Activated naive CD8-positive, alpha-beta T cell treated with anti-CD3 and anti-CD28 coated beads, Interleukin-2, amount 10 ng/mL, durations not matched to agents 7 days and 5 days (primary cell): ENCODE measurements around the gene PRKCZ. TPM values are rescaled to one million over a fixed set of nuclear protein-coding genes. Genes with fewer than 3 reads are reported as not detected.

Source experiments
- ATAC-seq: fragments of 150-1000 bp; cut with Tn5 transposase; one replicate; pipeline ENCODE4 v1.10.0; 2021; ENCODE audit warnings: low read depth, moderate library complexity
- POLR2A ChIA-PET: fragments of 350-600 bp; sonication (Branson Sonifier 250); formaldehyde crosslinking; loops from one replicate; lab custom pipeline; 2021; ENCODE audit warnings: antibody characterized with exemption; lab: Charles Lee
- DNase-seq: peaks from one replicate; pipeline ENCODE4 v3.0.0; 2021
- H3K27ac Mint-ChIP-seq: one replicate; pipeline ENCODE4 v1.8.0; 2022; ENCODE audit warnings: mild to moderate bottlenecking, mixed read lengths
- H3K27me3 Mint-ChIP-seq: one replicate; pipeline ENCODE4 v1.8.0; 2022; ENCODE audit warnings: mild to moderate bottlenecking, moderate library complexity, mixed read lengths
- H3K36me3 Mint-ChIP-seq: one replicate; pipeline ENCODE4 v1.8.0; 2021; ENCODE audit warnings: mild to moderate bottlenecking, mixed read lengths
- H3K4me1 Mint-ChIP-seq: one replicate; pipeline ENCODE4 v1.8.0; 2021; ENCODE audit warnings: mixed read lengths
- H3K4me3 Mint-ChIP-seq: one replicate; pipeline ENCODE4 v1.8.0; 2022; ENCODE audit warnings: mild to moderate bottlenecking, moderate library complexity, mixed read lengths
- H3K9me3 Mint-ChIP-seq: one replicate; pipeline ENCODE4 v1.8.0; 2021; ENCODE audit warnings: mixed read lengths
- total RNA-seq, 2 experiments: library from RNA; stranded (reverse); gene quantifications; one replicate each; pipeline ENCODE4 v1.2.3, GENCODE V29; 2021

Gene PRKCZ
- total RNA-seq, 2 experiments from 2014 or later, result 24.3 to 24.4 TPM

DNA sequence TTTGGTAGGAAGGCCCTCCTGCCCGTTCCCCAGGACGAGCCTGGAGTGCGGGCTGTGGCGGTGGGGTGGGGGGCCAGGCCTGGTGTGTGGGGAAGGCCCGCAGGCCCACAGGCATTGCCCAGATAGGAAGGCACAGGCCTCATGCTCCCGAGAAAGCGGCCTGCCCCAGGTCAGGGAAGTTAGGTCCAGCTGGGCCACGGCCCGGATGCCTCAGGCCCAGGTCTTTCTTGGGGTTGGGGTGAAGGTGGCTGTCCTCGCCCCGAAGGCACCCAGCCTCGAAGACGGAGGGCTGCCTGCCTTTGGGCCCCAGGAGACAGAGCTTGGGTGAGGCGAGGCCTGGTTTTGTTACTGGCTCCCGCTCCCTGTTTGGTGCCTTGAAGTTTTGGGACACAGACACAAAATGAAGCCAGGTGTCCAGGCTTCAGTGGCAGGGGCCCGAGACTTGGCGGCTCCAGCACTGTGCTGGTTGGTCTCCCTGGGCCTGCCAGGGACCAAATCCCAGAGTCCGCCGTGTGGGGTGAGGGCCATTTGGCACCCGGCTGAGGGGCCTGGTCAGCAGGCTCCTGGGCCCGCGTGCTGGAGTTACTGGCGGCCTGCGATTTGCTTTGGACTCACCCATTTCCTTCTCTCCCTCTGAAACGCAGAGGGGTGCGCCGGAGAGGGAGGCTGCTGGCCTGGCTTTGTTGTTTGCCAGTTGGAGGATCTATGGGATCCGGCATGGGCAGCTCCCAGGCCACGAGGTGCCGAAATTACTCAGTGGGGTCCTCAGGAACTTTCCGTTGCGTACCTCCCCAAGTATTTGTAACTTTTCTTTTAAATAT, 179.9 kb downstream of the PRKCZ start:
- peaks cover 3% of the 10 kb centered on the region for H3K36me3 Mint-ChIP-seq
- peak overlapping the region; percentile 95 for H3K27ac Mint-ChIP-seq
- H3K9me3 Mint-ChIP-seq, result no peaks in the 10 kb centered on the region
- peaks cover 3% of the 10 kb centered on the region for H3K27me3 Mint-ChIP-seq
- peaks cover 35% of the 10 kb centered on the region for H3K4me1 Mint-ChIP-seq
- H3K4me3 Mint-ChIP-seq, result peak overlapping the region; percentile 94
- DNase-seq (no peak), ATAC-seq (no peak)
- POLR2A ChIA-PET, result interaction anchor here (1.2 to 4.4 kb wide), 12 partner anchors 17 to 316 kb away, joined by 4 to 34 read pairs (median 10); partner anchors contain the start of genes FAAP20, MORN1 and RER1

DNA sequence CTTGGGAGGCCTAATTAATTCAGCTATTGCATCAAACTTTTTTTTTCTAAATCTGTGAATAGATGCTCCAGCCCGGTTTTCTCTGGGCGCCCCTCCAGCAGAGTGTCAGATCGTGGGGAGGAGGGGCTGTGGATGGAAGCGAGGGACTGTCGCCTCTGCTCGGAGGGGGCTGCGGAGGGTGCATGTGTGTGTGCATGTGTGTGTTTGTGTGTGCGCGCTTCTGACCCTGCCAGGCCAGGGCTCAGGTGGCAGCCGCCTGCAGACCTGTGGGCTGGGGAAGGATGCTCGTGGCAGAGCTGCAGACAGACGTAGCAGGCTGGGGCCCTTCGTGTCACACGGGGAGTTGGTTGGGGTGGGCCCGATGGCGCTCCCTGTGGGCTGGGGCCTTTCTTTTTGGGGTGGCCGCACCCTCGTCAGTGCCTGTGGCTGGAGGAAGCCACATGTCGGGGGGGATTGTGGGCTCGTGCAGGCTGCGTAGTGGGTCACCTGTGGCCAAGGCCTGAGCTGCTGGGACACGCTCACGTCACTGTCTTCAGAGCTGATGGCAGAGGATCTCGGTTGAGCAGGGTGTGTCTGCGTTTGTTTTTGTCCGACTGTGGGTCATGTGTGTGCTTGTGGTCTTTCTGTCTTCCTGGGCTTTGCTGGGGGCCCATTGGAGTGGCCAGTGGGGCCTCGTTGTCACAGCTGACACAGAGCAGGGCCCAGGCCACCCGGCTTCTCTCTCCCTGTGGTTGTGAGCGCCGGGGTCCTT, 180.7 kb downstream of the PRKCZ start:
- peaks cover 7% of the 10 kb centered on the region for H3K36me3 Mint-ChIP-seq
- peak overlapping the region; percentile 95 for H3K27ac Mint-ChIP-seq
- POLR2A ChIA-PET, result interaction anchor here (0.6 to 4.4 kb wide), 11 partner anchors 10 to 355 kb away, joined by 3 to 34 read pairs (median 5); partner anchors contain the start of genes FAAP20 and PRXL2B
- H3K4me1 Mint-ChIP-seq, result peaks cover 43% of the 10 kb centered on the region
- DNase-seq, result peak; percentile 74
- H3K27me3 Mint-ChIP-seq, result peaks cover 3% of the 10 kb centered on the region
- peak overlapping the region; percentile 94 for H3K4me3 Mint-ChIP-seq
- H3K9me3 Mint-ChIP-seq, result no peaks in the 10 kb centered on the region
- ATAC-seq, result no peak

DNA sequence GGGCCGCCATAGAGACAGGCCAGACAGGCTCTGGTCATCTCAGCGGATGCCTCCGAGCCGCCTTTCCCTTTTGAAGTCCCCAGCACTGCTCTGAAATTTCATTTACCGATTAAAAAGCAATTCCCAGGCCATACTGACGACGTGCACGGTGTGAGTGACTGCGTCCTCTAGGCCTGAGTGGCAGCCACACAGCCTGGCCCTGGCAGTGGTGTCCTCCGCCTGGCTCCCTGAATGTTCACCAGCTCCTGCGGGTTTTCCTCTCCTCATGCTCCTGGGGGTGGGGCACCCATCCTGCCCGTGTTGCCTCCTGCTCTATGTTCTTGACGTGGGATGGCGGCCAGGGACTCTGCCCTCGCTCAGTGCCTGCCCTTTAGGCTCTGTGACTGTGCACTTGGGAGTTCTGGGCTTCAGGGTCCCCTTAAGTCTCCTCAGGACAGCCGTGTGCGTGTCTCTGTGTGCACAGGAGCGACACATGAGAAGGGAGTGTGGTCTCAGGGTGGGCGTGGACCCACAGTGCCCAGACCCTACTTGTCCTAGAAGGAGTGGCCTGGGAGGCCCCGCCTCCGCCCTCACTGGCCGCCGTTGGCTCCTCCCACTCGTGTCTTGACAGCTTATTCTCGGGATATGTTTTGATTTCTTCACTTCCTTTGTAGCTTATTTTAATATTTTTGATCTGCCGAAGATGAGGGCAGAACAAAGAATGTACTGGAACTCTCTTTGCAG, 181.5 kb downstream of the PRKCZ start:
- peak; percentile 1 for ATAC-seq
- Mint-ChIP-seq H3K9me3 (no peaks in the 10 kb centered on the region), H3K27me3 (no peaks in the 10 kb centered on the region), H3K27ac (peak overlapping the region; percentile 95), H3K36me3 (peaks cover 7% of the 10 kb centered on the region), H3K4me1 (peaks cover 46% of the 10 kb centered on the region), H3K4me3 (peak overlapping the region; percentile 94)
- POLR2A ChIA-PET, result interaction anchor here (0.5 to 4.4 kb wide), 12 partner anchors 9 to 354 kb away, joined by 3 to 34 read pairs (median 4); partner anchors contain the start of genes FAAP20 and PRXL2B
- DNase-seq, result peak; percentile 78

DNA sequence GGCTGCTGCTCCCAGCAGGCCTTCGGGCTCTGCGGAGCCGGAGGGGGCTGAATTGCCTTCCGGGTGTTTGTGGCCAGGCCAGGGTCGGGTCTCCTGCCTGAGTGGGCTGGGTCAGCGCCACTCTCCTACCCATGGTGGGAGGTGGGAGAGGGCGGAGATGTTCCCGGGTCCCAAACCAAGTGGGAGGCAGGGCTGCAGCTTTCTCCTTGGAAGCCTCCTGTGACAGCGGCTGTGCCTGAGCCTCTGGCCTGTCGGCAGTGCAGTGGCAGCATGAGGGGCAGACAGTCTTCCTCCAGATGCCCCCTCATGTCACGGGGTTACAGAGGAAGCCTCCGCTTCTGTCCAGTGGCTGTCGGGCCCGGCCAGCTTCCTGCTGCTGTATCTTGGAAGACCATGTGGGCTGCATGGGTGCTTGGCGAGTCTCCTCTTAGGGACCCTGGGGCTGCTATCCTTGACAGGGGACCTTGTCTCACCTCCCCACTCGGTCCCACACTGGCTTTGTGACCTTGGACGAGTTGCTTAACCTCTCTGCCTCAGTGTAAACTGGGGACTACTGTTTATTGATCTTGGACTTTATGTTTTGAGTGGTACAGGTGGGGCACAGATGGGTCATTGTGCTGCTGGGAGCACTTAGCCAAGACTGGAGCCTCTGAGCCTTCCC, 182.2 kb downstream of the PRKCZ start:
- H3K9me3 Mint-ChIP-seq, result no peaks in the 10 kb centered on the region
- DNase-seq (no peak), ATAC-seq (no peak)

DNA sequence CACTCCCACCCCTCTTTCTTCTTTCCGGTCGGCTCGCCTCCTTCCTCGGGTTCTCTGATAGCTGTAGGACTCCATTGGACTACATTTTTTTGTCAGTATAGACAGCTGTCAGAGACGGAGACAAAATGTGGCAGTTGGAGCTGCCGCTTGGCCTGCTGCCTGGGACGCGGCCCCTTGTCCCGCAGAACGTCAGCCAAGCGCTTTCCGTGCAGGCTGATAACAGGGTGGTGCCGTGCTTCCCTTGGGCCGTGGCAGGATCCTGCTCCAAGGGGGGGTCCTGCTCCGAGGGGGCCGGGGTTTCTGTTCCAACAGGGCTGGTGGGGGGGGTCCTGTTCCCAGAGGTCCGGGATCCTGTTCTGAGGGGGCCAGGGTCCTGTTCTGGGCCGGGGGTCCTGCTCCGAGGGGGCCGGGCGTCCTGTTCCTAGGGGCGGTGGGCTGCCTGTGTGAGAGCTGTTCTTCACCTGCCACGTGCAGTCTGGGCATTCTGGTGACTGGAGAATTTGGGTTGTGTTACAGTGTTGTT, 182.8 kb downstream of the PRKCZ start:
- Mint-ChIP-seq H3K4me3 (peak overlapping the region; percentile 94), H3K27me3 (no peaks in the 10 kb centered on the region), H3K9me3 (no peaks in the 10 kb centered on the region), H3K36me3 (peaks cover 7% of the 10 kb centered on the region), H3K27ac (peak overlapping the region; percentile 95), H3K4me1 (peaks cover 56% of the 10 kb centered on the region)
- POLR2A ChIA-PET, result interaction anchor here (0.7 to 3.4 kb wide), 7 partner anchors 22 to 1122 kb away, joined by 3 to 29 read pairs (median 8); partner anchors contain the start of genes MORN1 and RER1
- DNase-seq (no peak), ATAC-seq (no peak)

More for the DNA sequence above, 182.2 kb downstream of the PRKCZ start:
- H3K4me1 Mint-ChIP-seq, result peaks cover 53% of the 10 kb centered on the region
- H3K27me3 Mint-ChIP-seq, result no peaks in the 10 kb centered on the region
- peak overlapping the region; percentile 95 for H3K27ac Mint-ChIP-seq
- POLR2A ChIA-PET, result interaction anchor here (0.8 to 4.4 kb wide), 9 partner anchors 23 to 353 kb away, joined by 3 to 34 read pairs (median 6); partner anchors contain the start of genes FAAP20 and PRXL2B
- H3K36me3 Mint-ChIP-seq, result peaks cover 7% of the 10 kb centered on the region
- H3K4me3 Mint-ChIP-seq, result peak overlapping the region; percentile 94

DNA sequence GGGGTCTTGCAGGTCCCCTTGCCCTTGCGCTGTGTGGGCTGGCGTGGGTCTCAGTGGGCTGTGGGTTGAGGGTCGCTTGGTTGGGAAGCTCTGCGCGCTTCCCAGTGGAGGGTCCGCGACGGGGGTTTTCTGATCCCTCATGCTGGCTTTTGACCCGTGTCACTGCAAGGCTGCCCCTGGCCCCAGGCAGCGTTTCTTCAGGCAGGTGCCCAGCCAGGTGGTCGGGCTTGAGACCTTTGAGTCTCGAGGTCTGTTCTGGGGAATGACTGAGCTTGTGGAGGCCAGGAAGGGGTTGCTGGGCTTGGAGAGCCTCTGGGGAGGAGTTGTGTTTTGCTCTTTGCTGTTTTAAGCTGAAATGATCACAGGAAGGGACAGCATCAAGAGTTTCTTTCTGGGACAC, 183.3 kb downstream of the PRKCZ start:
- ATAC-seq (no peak), DNase-seq (no peak)
- H3K36me3 Mint-ChIP-seq, result peaks cover 7% of the 10 kb centered on the region

DNA sequence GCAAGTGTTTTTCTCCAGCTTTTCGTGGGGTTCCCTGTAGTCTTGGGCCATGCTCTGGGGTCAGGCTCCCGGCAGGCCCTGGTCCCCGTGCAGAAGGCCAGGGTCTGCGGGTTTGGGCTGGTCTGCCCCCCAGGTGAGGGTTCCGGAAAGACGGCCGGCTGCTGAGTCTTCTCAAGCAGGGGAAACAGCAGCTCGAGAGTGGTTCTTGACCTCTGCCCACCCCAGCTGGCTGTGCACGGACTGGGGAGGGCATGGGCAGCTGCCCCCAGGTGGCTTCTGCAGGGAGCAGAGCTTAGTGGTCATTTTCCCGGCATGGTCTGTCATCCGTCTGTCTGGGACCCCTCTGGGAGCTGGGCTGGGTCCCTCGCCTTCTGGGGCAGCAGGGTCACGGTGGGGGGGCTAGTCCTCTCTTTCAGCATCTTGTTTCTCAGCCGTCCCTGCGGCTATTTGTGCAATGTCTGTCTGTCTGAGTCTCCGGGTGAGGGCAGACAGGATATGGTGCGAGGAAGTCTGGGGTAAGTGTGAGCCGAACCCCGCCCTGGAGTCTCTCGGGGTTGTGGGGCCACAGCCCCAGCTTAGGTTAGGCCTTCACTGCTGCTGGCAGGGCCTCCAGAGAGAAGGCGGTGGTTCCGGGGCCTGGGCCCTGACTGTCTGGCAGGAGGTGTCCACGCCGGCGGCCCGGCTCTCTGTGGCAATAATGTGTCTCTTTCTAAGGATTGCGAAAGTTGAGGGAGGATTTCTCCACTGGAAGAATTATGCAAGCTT, 184.0 kb downstream of the PRKCZ start:
- POLR2A ChIA-PET, result interaction anchor here (0.6 to 3.4 kb wide), 14 partner anchors 21 to 334 kb away, joined by 3 to 29 read pairs (median 5); partner anchors contain the start of genes FAAP20, MORN1 and RER1
- Mint-ChIP-seq H3K27ac (peak overlapping the region; percentile 88), H3K4me3 (peak overlapping the region; percentile 83), H3K9me3 (no peaks in the 10 kb centered on the region), H3K27me3 (no peaks in the 10 kb centered on the region), H3K4me1 (peaks cover 55% of the 10 kb centered on the region), H3K36me3 (peaks cover 5% of the 10 kb centered on the region)
- ATAC-seq (peak; percentile 81), DNase-seq (peak; percentile 74)

More for the DNA sequence above, 183.3 kb downstream of the PRKCZ start:
- peaks cover 56% of the 10 kb centered on the region for H3K4me1 Mint-ChIP-seq
- peak overlapping the region; percentile 58 for H3K27ac Mint-ChIP-seq
- no peaks in the 10 kb centered on the region for H3K9me3 Mint-ChIP-seq
- POLR2A ChIA-PET, result interaction anchor here (0.6 to 3.4 kb wide), 13 partner anchors 22 to 1123 kb away, joined by 3 to 29 read pairs (median 5); partner anchors contain the start of genes MORN1 and RER1
- H3K27me3 Mint-ChIP-seq, result no peaks in the 10 kb centered on the region
- H3K4me3 Mint-ChIP-seq, result peak overlapping the region; percentile 83

DNA sequence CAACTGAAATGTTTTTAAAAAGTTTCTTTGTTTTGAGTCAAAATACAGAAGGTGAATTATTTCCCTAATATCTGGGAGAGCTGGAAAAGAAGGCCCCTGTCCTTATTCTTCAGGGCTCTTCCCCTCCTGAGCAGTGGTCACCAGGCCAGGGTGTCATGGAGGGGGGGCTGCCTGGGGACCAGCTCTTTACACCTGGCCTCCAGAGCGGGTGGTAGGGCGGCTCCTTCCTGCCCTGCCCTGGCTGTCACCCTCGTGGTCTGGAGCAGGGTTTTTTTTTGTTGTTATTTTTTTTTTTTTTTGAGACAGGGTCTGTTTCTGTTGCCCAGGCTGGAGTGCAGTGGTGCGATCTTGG, 184.5 kb downstream of the PRKCZ start:
- Mint-ChIP-seq H3K4me3 (peak overlapping the region; percentile 83), H3K36me3 (peaks cover 5% of the 10 kb centered on the region), H3K4me1 (peaks cover 59% of the 10 kb centered on the region), H3K27me3 (no peaks in the 10 kb centered on the region), H3K9me3 (no peaks in the 10 kb centered on the region), H3K27ac (peak overlapping the region; percentile 88)
- ATAC-seq, result peak; percentile 25
- no peak for DNase-seq
- POLR2A ChIA-PET, result interaction anchor here (0.7 to 3.4 kb wide), 12 partner anchors 21 to 333 kb away, joined by 3 to 29 read pairs (median 6); partner anchors contain the start of genes FAAP20, MORN1 and RER1

Other genes starting within 250 kb of the PRKCZ start
- gene GNB1, start 159.3 kb upstream of the PRKCZ start, total RNA-seq, result 100 to 1,000 TPM; 353 to 372 TPM
- under 1 TPM in 1 of 2 experiments, not detected in 1; 0.82 TPM for gene CALML6, start 135.2 kb upstream of the PRKCZ start, total RNA-seq
- gene TMEM52, start 131.1 kb upstream of the PRKCZ start, total RNA-seq, result not detected
- gene CFAP74, start 46.6 kb upstream of the PRKCZ start, total RNA-seq, result not detected
- not detected for gene GABRD, start 31.1 kb upstream of the PRKCZ start, total RNA-seq
- gene FAAP20, start 144.4 kb downstream of the PRKCZ start, total RNA-seq, result 10 to 100 TPM; 59.0 to 61.0 TPM
- 10 to 100 TPM; 59.3 to 71.6 TPM for gene SKI, start 177.9 kb downstream of the PRKCZ start, total RNA-seq